ENCODE data around the gene SLC13A1. TPM values are rescaled to one million over a fixed set of nuclear protein-coding genes. Genes with fewer than 3 reads are reported as not detected.
"Not testable (repeated sequence)": the region's sequence is repeated elsewhere in the genome, so short reads cannot be mapped to it uniquely, and the experiment has no call there.

Gene SLC13A1
- total and polyA plus RNA-seq, 10 donors = not detected

- peaks cover 0 to 8% (median 0%) of the 10 kb centered on the region in 8 donors for H3K9me3 ChIP-seq
- DNase-seq = no peak
- no peak overlapping the region for H3K4me3 ChIP-seq
- no peaks in the 10 kb centered on the region for H3K36me3 ChIP-seq
- no peaks in the 10 kb centered on the region for H3K27me3 ChIP-seq (replicated peaks in 1 of 7)
- no peaks in the 10 kb centered on the region for H3K4me1 ChIP-seq
- intact Hi-C loops (cut with DNase I; ENCODE audit: low total_unique reads) = no loop called here
- TF ChIP-seq POLR2A (IDR thresholded peaks at IDR 0.05) (no peak), CTCF (IDR thresholded peaks at IDR 0.05 in 8 of 11, conservative IDR thresholded peaks at IDR 0.05 in 3 of 11) (no peak), POLR2AphosphoS5 (IDR thresholded peaks at IDR 0.05) (no peak)
- WGBS, 5 donors = 54 to 67% (median 56%) methylated on average over 4 of the region's 4 CpGs
- no peak overlapping the region for H3K27ac ChIP-seq
These were observed 31.5 kb upstream of the SLC13A1 start for GRCh38 chr7:123231021-123232000.

GRCh38 chr7:123230603-123231002, 30.8 kb upstream of the SLC13A1 start:
- no peaks in the 10 kb centered on the region for H3K27me3 ChIP-seq (replicated peaks in 1 of 7)
- peaks cover 0 to 8% (median 0%) of the 10 kb centered on the region in 8 donors for H3K9me3 ChIP-seq
- intact Hi-C loops (cut with DNase I; ENCODE audit: low total_unique reads) = no loop called here
- DNase-seq = no peak
- no peak overlapping the region for H3K27ac ChIP-seq
- no peaks in the 10 kb centered on the region for H3K4me1 ChIP-seq
- TF ChIP-seq CTCF (IDR thresholded peaks at IDR 0.05 in 8 of 11, conservative IDR thresholded peaks at IDR 0.05 in 3 of 11) (no peak), POLR2AphosphoS5 (IDR thresholded peaks at IDR 0.05) (no peak), POLR2A (IDR thresholded peaks at IDR 0.05) (no peak)
- 63 to 85% (median 69%) methylated on average over 11 of the region's 11 CpGs for WGBS, 5 donors
- H3K36me3 ChIP-seq = no peaks in the 10 kb centered on the region
- no peak overlapping the region for H3K4me3 ChIP-seq

- TF ChIP-seq CTCF (IDR thresholded peaks at IDR 0.05 in 8 of 11, conservative IDR thresholded peaks at IDR 0.05 in 3 of 11) = no peak
- TF ChIP-seq POLR2AphosphoS5 (IDR thresholded peaks at IDR 0.05) = no peak
- TF ChIP-seq POLR2A (IDR thresholded peaks at IDR 0.05) = no peak
- no peaks in the 10 kb centered on the region for H3K27me3 ChIP-seq (replicated peaks in 1 of 7)
- intact Hi-C loops (cut with DNase I; ENCODE audit: low total_unique reads) = no loop called here
- H3K4me1 ChIP-seq = no peaks in the 10 kb centered on the region
- WGBS, 5 donors = 81 to 94% (median 90%) methylated on average over 1 of the region's 1 CpG
- no peaks in the 10 kb centered on the region for H3K36me3 ChIP-seq
- H3K4me3 ChIP-seq = no peak overlapping the region
- H3K27ac ChIP-seq = no peak overlapping the region
- H3K9me3 ChIP-seq = peaks cover 0 to 8% (median 0%) of the 10 kb centered on the region in 8 donors
- no peak for DNase-seq
These were observed 30.4 kb upstream of the SLC13A1 start for GRCh38 chr7:123230147-123230546.

GRCh38 chr7:123229426-123229825, 29.7 kb upstream of the SLC13A1 start:
- intact Hi-C loops (cut with DNase I; ENCODE audit: low total_unique reads) = no loop called here
- H3K4me3 ChIP-seq = no peak overlapping the region
- no peaks in the 10 kb centered on the region for H3K36me3 ChIP-seq
- H3K27ac ChIP-seq = no peak overlapping the region
- DNase-seq = no peak
- H3K4me1 ChIP-seq = no peaks in the 10 kb centered on the region
- TF ChIP-seq CTCF (IDR thresholded peaks at IDR 0.05 in 8 of 11, conservative IDR thresholded peaks at IDR 0.05 in 3 of 11) (no peak), POLR2AphosphoS5 (IDR thresholded peaks at IDR 0.05) (no peak), POLR2A (IDR thresholded peaks at IDR 0.05) (no peak)
- no peaks in the 10 kb centered on the region for H3K27me3 ChIP-seq (replicated peaks in 1 of 7)
- H3K9me3 ChIP-seq = peaks cover 0 to 8% (median 0%) of the 10 kb centered on the region in 8 donors

GRCh38 chr7:123227666-123228065, 27.9 kb upstream of the SLC13A1 start:
- H3K27ac ChIP-seq; H3K4me1 ChIP-seq; H3K27me3 ChIP-seq (replicated peaks in 1 of 7); H3K36me3 ChIP-seq; DNase-seq; intact Hi-C loops (cut with DNase I; ENCODE audit: low total_unique reads); H3K4me3 ChIP-seq: not testable (repeated sequence)
- peaks cover 0 to 10% (median 4%) of the 10 kb centered on the region in 8 donors for H3K9me3 ChIP-seq
- 85 to 89% (median 87%) methylated on average over 6 of the region's 6 CpGs for WGBS, 5 donors

Measured in spleen (tissue), 11 donors.